HG03196 (cell line): ENCODE results near the gene FOXE1.

Experiments used
- ATAC-seq: cut with Tn5 transposase; IDR thresholded peaks from one replicate; pipeline ENCODE4 v1.9.1; 2021; ENCODE audit not compliant: unreplicated experiment

FOXE1 gene

GRCh38 chr9:97864396-97864795, 11.4 kb downstream of the FOXE1 start:
- no peak for ATAC-seq

- no peak for ATAC-seq
Observed at GRCh38 chr9:97866300-97866699, 13.3 kb downstream of the FOXE1 start.

GRCh38 chr9:97866848-97867247, 13.8 kb downstream of the FOXE1 start:
- no peak for ATAC-seq

- no peak for ATAC-seq
Observed at GRCh38 chr9:97868859-97869258, 15.8 kb downstream of the FOXE1 start.

- ATAC-seq: no peak
Observed at GRCh38 chr9:97873425-97873824, 20.4 kb downstream of the FOXE1 start.

- ATAC-seq: no peak
Observed at GRCh38 chr9:97873882-97874281, 20.9 kb downstream of the FOXE1 start.

- ATAC-seq: no peak
Observed at GRCh38 chr9:97874624-97875023, 21.6 kb downstream of the FOXE1 start.

GRCh38 chr9:97875111-97875510, 22.1 kb downstream of the FOXE1 start:
- no peak for ATAC-seq

GRCh38 chr9:97876061-97876460, 23.0 kb downstream of the FOXE1 start:
- ATAC-seq: no peak

- ATAC-seq: no peak
Observed at GRCh38 chr9:97880336-97880735, 27.3 kb downstream of the FOXE1 start.

- ATAC-seq: no peak
Observed at GRCh38 chr9:97889941-97890887, 37.2 kb downstream of the FOXE1 start.

GRCh38 chr9:97891736-97892135, 38.7 kb downstream of the FOXE1 start:
- no peak for ATAC-seq

- ATAC-seq: no peak
Observed at GRCh38 chr9:97892421-97892820, 39.4 kb downstream of the FOXE1 start.

- ATAC-seq: no peak
Observed at GRCh38 chr9:97895211-97895610, 42.2 kb downstream of the FOXE1 start.

GRCh38 chr9:97895695-97896332, 42.8 kb downstream of the FOXE1 start:
- no peak for ATAC-seq

- no peak for ATAC-seq
Observed at GRCh38 chr9:97900103-97900737, 47.2 kb downstream of the FOXE1 start.

GRCh38 chr9:97900738-97901565, 47.9 kb downstream of the FOXE1 start:
- ATAC-seq: no peak

- ATAC-seq: no peak
Observed at GRCh38 chr9:97903177-97903576, 50.2 kb downstream of the FOXE1 start.

- ATAC-seq: no peak
Observed at GRCh38 chr9:97904725-97905124, 51.7 kb downstream of the FOXE1 start.

GRCh38 chr9:97905228-97905627, 52.2 kb downstream of the FOXE1 start:
- no peak for ATAC-seq
